Fibroblast of lung (primary cell): ENCODE results near the gene GNPTG.
A peak's percentile ranks its signal among the peaks of the same experiment; 100 is the strongest.

Experiments used
- EZH2 ChIP-seq: IDR thresholded peaks from 2 replicates; pipeline ENCODE4 v1.5.1; 2012; ENCODE audit warnings: low read length, control low read depth, mild to moderate bottlenecking; ENCODE audit errors: missing control alignments
- TF ChIP-seq, protein P1 (sequence below), 2 donors: IDR thresholded peaks in 1 of 2; conservative IDR thresholded peaks in 1 of 2; 1 replicate in 1 of 2; 2 replicates in 1 of 2; pipeline ENCODE4 v1.5.1; 2011 to 2012; ENCODE audit warnings: low read length in 2 of 2, control low read depth in 1 of 2, inconsistent platforms in 1 of 2, low read depth in 1 of 2, mild to moderate bottlenecking in 1 of 2

- TF ChIP-seq, protein P1, sequence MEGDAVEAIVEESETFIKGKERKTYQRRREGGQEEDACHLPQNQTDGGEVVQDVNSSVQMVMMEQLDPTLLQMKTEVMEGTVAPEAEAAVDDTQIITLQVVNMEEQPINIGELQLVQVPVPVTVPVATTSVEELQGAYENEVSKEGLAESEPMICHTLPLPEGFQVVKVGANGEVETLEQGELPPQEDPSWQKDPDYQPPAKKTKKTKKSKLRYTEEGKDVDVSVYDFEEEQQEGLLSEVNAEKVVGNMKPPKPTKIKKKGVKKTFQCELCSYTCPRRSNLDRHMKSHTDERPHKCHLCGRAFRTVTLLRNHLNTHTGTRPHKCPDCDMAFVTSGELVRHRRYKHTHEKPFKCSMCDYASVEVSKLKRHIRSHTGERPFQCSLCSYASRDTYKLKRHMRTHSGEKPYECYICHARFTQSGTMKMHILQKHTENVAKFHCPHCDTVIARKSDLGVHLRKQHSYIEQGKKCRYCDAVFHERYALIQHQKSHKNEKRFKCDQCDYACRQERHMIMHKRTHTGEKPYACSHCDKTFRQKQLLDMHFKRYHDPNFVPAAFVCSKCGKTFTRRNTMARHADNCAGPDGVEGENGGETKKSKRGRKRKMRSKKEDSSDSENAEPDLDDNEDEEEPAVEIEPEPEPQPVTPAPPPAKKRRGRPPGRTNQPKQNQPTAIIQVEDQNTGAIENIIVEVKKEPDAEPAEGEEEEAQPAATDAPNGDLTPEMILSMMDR (conservative IDR thresholded peaks at IDR 0.05 in 1 of 2, IDR thresholded peaks at IDR 0.05 in 1 of 2; ENCODE audit: low read depth in 1 of 2, low read length in 2 of 2) = peak in 1 of 2 donors; percentile 23
- TF ChIP-seq EZH2 = no peak
These were observed 13.5 kb upstream of the GNPTG start for GRCh38 chr16:1338119-1338730.
